Activated naive CD4-positive, alpha-beta T cell treated with anti-CD3 and anti-CD28 coated beads, Interleukin-2, amount 50 U/mL, for 16 hours (primary cell): ENCODE data around the gene SLC39A11.
"Not testable (repeated sequence)": the region's sequence is repeated elsewhere in the genome, so short reads cannot be mapped to it uniquely, and the experiment has no call there.

ENCODE experiments used
- DNase-seq: peaks from one replicate; pipeline ENCODE4 v3.0.0-alpha.2; 2020

SLC39A11 gene

DNA sequence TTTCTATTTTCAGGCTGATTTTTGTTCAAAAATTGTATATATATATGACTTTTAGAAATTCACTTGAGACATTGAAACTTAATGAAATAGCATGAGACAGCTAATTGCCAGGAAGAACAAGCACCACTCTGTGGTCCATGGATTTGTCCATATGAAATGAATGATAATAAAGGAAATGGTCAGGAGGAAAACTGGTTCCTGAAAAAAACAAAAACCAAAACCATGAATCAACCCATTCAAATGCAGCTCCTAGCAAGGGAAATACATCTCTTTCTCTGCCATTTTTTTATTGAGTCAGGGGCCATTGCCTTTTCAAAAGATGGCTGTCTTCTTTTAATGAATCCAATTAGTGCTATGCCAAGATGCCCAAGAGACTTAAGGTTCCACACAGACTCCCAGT lies 230.7 kb downstream of the SLC39A11 start:
- DNase-seq = no peak

GRCh38 chr17:72860778-72861177 lies 231.7 kb downstream of the SLC39A11 start:
- DNase-seq = no peak

- DNase-seq = no peak
Observed at GRCh38 chr17:72858826-72859495, 233.5 kb downstream of the SLC39A11 start.

GRCh38 chr17:72853440-72854415 lies 238.8 kb downstream of the SLC39A11 start:
- DNase-seq = no peak

GRCh38 chr17:72852277-72852938 lies 240.1 kb downstream of the SLC39A11 start:
- DNase-seq = no peak

DNA sequence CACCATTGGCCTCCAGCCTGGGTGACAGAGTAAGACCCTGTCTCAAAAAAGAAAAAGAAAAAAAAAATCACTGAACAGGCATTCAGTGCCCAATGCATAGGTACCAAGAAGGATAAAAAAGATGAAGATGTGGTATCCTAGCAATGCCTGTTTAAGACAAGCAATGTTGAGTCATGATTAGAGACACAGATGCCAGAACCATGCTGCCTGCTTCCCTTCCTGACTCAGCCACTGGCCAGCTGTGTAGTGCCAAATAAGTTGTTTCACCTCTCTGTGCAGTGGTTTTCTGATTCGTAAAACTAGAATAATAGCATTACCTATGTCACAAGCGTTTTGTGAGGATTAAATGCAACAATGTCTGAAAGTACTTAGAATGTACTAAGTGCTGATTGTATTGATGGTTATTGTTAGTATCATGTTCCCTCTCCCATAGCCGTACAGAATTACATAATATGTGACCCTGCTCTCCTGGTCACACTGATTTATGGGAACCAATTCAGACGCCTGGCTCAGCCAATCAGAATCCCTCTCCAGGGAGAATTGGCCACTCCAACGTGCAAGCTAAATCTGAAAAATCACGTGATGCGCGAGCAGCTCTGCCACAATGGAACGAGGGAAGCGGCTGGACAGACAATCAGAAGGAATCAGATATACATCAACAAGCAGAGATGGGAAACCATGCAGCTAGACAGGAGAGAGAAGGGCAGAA lies 241.9 kb downstream of the SLC39A11 start:
- DNase-seq = no peak

DNA sequence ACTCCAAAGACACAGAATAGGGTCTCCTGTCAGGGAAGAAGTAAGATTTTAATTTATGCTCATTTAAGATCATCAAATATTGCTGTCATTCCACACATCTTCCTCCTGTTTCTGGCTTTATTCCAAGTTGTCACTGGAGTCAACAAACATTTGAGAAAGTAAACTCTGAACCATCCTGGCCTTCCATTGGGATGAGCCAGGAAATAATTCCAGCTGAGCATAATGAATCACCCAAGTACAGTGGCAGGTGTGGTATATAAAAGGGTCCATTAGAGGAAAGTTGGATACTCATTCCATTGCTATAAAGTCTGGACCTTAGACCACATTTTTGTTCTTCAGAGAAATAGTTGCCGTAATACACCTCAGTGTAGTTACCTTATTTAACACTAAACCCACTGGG lies 246.1 kb downstream of the SLC39A11 start:
- DNase-seq = no peak

DNA sequence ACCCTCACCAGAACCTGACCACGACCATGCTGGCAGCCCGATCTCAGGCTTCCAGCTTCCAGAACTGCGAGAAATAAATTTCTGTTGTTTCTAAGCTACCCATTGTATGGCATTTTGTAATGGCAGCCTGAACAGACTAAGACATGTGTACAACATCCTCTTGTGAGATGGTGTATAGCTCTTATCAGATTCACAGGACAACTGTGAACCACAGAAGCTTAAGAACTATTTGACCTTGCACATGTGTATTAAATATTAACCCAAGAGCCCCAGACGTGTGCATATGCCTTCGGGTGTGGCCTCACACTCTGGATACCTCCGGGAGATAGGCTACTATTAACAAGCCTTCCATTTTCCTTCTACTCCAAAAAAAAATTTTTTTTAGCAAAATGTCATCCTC lies 248.9 kb downstream of the SLC39A11 start:
- no peak for DNase-seq

DNA sequence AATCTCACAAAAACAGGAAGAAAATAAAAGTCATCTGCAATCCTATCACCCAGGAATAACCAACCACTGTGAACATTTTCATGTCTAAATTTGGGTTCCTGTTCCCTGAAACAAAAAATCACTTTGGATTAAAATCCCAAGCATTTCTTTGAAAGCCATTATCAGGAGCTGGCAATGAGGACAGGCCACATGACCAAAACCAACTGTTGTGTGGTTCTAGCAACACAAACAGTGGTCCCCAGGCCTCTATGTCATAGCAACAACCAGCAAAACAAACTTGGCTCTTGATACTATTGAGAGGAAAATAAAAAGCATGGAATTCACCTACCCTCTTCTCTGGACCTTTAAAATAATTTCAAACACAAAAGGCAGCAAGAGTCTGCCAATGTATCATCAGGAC lies 252.5 kb downstream of the SLC39A11 start:
- DNase-seq = no peak

DNA sequence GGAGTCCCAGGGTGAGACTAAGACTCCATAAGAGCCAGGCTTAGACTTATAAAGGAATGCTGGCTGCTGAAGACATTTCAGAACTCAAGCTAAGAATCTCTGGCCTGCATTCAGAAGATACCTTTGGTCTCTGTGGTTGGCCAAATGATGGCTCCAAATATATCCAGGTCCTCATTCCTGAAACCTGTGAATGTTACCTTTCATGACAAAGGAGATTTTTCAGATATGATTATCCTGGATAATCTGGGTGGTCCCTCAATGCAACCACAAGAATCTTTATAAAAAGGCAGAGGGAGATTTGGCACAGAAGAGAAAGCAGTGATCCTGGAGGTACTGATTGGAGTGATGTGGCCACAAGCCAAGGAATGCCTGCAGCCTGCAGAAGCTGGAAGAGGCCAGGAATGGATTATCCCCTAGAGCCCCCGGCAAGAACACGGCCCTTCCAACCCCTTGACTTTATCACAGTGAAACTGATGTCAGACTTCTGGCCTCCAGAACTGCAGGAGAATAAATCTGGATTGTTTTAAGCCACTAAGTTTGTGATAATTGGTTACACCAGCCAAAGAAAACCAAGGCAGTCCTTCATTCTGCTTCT lies 253.3 kb downstream of the SLC39A11 start:
- DNase-seq = no peak

- DNase-seq = no peak
Observed at GRCh38 chr17:72838581-72838980, 253.9 kb downstream of the SLC39A11 start.

DNA sequence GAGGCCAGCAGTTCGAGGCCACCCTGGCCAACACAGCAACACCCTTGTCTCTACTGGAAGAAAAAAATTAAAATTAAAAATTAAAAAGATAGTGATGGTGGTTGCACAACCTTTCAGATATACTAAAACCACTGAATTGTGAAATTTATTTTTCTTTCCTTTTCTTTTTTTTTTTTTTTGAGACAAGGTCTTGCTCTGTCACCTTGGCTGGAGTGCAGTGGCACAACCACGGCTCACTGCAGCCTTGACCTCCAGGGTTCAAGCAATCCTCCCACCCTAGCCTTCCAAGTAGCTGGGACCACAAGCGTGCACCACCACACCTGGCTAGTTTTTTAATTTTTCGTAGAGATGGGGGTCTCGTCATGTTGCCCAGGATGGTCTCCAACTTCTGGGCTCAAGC lies 254.4 kb downstream of the SLC39A11 start:
- DNase-seq = no peak

GRCh38 chr17:72837335-72837734 lies 255.2 kb downstream of the SLC39A11 start:
- DNase-seq = no peak

DNA sequence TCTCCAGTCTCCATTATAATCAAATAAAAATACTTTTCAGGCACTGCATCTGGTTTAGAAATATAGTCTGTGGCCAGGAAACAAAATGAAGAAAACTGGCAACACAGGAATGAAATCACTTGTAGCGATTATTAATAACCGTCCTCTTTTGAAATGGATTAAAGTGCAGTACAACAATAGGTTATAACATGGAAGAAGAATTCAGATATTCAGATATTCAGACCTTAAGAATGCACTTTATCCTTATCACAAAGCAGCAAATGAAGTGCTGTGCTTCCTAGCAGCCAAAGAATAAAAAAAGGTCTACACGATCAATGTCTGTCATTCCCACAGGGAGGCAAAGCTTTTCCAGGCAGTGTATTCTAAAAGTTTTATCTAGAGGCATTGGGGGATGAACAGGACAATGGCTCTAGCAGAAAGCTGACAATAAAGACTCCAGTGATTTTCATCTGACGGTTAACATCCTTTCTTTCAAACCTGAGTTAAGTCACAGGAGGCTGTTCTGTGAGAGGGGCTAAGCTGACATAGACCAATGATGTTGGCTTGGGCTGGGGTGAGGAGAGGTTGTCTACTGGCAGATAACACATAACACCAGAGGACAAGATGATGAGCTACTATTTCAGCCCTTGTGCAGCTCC lies 259.2 kb downstream of the SLC39A11 start:
- no peak for DNase-seq

GRCh38 chr17:72832306-72832705 lies 260.2 kb downstream of the SLC39A11 start:
- DNase-seq = no peak

DNA sequence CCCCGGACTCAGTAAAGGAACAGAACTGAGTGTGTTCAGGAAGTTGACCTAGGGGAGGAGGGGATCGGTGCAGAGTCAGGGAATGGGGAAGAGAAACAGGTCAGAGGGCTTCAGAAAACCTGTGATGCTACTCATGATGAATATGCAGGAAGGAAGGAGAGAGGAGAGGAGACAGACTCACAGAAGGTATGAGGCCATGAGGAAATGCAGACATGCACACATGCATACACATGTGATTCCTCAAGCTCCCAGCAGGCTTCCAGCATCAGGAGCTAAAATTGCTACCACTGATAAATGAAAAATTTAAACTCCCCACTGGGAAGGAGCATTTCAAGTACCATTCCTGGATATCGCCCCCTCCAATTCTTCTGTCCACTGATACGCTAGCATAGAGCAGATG lies 262.6 kb downstream of the SLC39A11 start:
- no peak for DNase-seq

GRCh38 chr17:72826602-72827001 lies 265.9 kb downstream of the SLC39A11 start:
- no peak for DNase-seq

DNA sequence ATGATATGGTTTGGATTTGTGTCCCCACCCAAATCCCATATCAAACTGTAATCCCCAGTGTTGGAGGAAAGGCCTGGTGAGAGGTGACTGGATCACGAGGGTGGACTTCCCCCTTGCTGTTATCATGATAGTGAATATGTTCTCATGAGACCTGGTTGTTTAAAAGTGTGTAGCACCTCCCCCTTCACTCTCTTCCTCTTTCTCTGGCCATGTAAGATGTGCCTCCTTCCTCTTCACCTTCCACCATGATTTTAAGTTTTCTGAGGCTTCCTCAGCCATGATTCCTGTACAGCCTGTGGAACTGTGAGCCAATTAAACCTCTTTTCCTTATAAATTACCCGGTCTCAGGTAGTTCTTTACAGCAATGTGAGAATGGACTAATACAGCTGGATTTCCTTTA lies 266.4 kb downstream of the SLC39A11 start:
- DNase-seq = not testable (repeated sequence)

DNA sequence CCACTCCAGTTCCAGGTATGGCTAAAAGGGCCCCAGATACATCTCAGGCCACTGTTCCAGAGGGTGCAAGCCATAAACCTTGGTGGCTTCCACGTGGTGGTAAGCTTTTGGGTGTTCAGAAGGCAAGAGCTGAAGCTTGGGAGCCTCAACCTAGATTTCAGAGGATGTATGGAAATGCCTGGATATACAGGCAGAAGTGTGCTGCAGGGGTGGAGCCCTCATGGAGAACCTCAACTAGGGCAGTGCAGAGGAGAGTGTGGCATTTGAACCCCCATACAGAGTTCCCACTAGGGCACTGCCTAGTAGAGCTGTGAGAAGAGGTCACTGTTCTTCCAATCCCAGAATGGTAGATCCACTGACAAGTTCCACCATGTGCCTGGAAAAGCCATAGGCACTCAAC lies 267.3 kb downstream of the SLC39A11 start:
- no peak for DNase-seq

- DNase-seq = not testable (repeated sequence)
Observed at GRCh38 chr17:72824267-72824666, 268.2 kb downstream of the SLC39A11 start.

DNA sequence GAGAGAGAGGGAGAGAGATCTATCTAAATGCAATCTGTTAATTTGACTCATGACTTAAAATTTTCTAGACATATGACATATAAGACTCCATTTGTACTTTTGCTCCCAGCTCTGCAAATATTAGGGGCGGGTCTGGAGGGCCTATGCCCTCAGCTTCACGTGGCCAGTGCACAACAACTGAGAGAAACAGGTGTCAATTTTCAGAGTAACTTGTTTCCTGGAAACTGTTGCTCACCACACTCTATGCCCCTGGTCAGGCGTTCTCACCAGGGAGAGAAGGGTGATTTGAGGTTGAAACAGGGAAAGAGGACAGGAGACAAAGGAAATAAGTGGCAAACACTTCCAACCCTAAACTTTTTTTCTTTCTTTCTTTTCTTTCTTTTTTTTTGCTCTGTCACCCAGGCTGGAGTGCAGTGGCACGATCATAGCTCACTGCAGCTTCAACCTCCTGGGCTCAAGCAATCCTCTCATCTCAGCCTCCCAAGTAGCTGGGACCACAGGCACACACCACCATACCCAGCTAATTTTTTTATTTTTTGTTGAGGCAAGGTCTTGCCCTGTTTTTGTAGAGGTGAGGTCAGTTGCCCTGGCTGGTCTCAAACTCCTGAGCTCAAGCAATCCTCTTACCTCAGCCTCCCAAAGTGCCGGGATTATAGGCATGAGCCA lies 270.0 kb downstream of the SLC39A11 start:
- DNase-seq = no peak
